ENCODE data around the gene XPO5. TPM values are rescaled to one million over a fixed set of nuclear protein-coding genes. Genes with fewer than 3 reads are reported as not detected.

The XPO5 gene
- polyA plus RNA-seq, 1 donor (not counting 4 experiments of a cell fraction or from before 2014, with no cell fraction given) = 49.9 TPM

DNA sequence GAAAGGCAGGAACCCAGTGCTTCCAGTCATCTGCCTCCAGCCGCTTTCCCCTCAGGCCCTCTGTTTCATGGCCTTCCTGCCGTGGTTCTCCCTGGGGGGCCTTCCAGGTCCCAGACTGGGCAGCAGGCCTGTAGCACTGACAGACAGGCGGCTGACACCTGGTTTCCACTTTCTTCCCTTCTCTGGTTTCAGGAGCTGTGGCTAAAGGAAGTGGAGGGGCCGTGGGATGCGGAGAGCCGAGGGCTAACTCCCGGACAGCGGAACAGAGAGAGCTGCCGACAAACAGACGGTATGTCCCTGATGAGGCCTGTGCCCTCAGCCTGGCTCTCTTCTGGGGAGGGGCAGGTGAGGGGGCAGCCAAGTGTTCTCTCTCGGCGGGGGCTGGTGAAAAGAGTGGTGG lies 78.1 kb downstream of the XPO5 start:
- Histone ChIP-seq H3K4me2 (ENCODE audit: control insufficient read depth, extremely low read depth, insufficient read depth, low read depth, low read length) (no peak overlapping the region), H3K9me3 (ENCODE audit: control insufficient read depth, low read depth, low read length) (no peaks in the 10 kb centered on the region), H3K4me3 (ENCODE audit: control insufficient read depth in 2 of 3, extremely low read depth in 1 of 3, insufficient read depth in 2 of 3, low read depth in 1 of 3, low read length in 3 of 3) (no peak overlapping the region), H3K36me3 (ENCODE audit: control insufficient read depth in 2 of 2, extremely low read depth in 1 of 2, insufficient read depth in 2 of 2, low read length in 2 of 2) (peaks cover 30 to 56% of the 10 kb centered on the region in 2 experiments), H3K9me1 (ENCODE audit: control insufficient read depth, extremely low read depth, insufficient read depth, low read length) (no peaks in the 10 kb centered on the region), H3K27ac (ENCODE audit: control insufficient read depth, insufficient read depth, low read length) (no peak overlapping the region), H3K4me1 (ENCODE audit: control insufficient read depth, extremely low read depth, insufficient read depth, low read length) (peaks cover 46% of the 10 kb centered on the region), H3K9ac (ENCODE audit: control insufficient read depth, extremely low read depth, insufficient read depth, low read length) (no peak overlapping the region), H2AFZ (ENCODE audit: control insufficient read depth, low read length) (no peak overlapping the region), H3K27me3 (ENCODE audit: control insufficient read depth, extremely low read depth, insufficient read depth, low read length) (no peaks in the 10 kb centered on the region), H3K79me2 (ENCODE audit: control insufficient read depth, insufficient read depth, low read length) (peaks cover 2% of the 10 kb centered on the region), H4K20me1 (ENCODE audit: control insufficient read depth, extremely low read depth, insufficient read depth, low read length) (no peaks in the 10 kb centered on the region)
- DNase-seq (ENCODE audit: low read depth, low spot score) (no peak), FAIRE-seq (no peak)
- TF ChIP-seq EZH2 (IDR thresholded peaks at IDR 0.05; ENCODE audit: low read length) = no peak
- TF ChIP-seq, protein P1, sequence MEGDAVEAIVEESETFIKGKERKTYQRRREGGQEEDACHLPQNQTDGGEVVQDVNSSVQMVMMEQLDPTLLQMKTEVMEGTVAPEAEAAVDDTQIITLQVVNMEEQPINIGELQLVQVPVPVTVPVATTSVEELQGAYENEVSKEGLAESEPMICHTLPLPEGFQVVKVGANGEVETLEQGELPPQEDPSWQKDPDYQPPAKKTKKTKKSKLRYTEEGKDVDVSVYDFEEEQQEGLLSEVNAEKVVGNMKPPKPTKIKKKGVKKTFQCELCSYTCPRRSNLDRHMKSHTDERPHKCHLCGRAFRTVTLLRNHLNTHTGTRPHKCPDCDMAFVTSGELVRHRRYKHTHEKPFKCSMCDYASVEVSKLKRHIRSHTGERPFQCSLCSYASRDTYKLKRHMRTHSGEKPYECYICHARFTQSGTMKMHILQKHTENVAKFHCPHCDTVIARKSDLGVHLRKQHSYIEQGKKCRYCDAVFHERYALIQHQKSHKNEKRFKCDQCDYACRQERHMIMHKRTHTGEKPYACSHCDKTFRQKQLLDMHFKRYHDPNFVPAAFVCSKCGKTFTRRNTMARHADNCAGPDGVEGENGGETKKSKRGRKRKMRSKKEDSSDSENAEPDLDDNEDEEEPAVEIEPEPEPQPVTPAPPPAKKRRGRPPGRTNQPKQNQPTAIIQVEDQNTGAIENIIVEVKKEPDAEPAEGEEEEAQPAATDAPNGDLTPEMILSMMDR (optimal IDR thresholded peaks at IDR 0.05 in 1 of 3, IDR thresholded peaks at IDR 0.05 in 1 of 3, conservative IDR thresholded peaks at IDR 0.05 in 1 of 3; ENCODE audit: extremely low read depth in 1 of 3, insufficient read depth in 2 of 3, low read length in 3 of 3) = no peak
- dilution Hi-C loops (cut with MboI; ENCODE audit: extremely low pct_ligation_motif_present, low sequenced_read_pairs) = no loop called here

DNA sequence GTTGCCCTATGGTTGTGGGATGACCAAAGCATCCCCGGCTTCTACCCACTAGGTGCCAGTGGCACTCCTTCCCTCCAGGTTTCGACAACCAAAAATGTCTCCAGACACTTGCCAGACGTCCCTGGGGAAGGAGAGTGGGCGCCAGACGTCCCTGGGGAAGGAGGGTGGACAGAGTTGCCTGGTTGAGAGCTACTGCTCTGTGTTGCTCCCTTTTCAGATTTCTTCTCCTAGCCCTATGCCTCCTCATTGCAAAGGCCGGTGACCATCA lies 78.8 kb downstream of the XPO5 start:
- peaks cover 24 to 50% of the 10 kb centered on the region in 2 experiments for H3K36me3 ChIP-seq (ENCODE audit: control insufficient read depth in 2 of 2, extremely low read depth in 1 of 2, insufficient read depth in 2 of 2, low read length in 2 of 2)
- no peaks in the 10 kb centered on the region for H3K9me1 ChIP-seq (ENCODE audit: control insufficient read depth, extremely low read depth, insufficient read depth, low read length)
- H3K9me3 ChIP-seq (ENCODE audit: control insufficient read depth, low read depth, low read length) = no peaks in the 10 kb centered on the region
- peaks cover 52% of the 10 kb centered on the region for H3K4me1 ChIP-seq (ENCODE audit: control insufficient read depth, extremely low read depth, insufficient read depth, low read length)
- no peak for DNase-seq (ENCODE audit: low read depth, low spot score)
- TF ChIP-seq, protein P1 (optimal IDR thresholded peaks at IDR 0.05 in 1 of 3, IDR thresholded peaks at IDR 0.05 in 1 of 3, conservative IDR thresholded peaks at IDR 0.05 in 1 of 3; ENCODE audit: extremely low read depth in 1 of 3, insufficient read depth in 2 of 3, low read length in 3 of 3) = no peak
- no peak for TF ChIP-seq EZH2 (IDR thresholded peaks at IDR 0.05; ENCODE audit: low read length)
- peak overlapping the region in 1 of 3 experiments; percentile 47 for H3K4me3 ChIP-seq (ENCODE audit: control insufficient read depth in 2 of 3, extremely low read depth in 1 of 3, insufficient read depth in 2 of 3, low read depth in 1 of 3, low read length in 3 of 3)
- peak overlapping the region; percentile 43 for H3K9ac ChIP-seq (ENCODE audit: control insufficient read depth, extremely low read depth, insufficient read depth, low read length)
- peak overlapping the region; percentile 57 for H3K4me2 ChIP-seq (ENCODE audit: control insufficient read depth, extremely low read depth, insufficient read depth, low read depth, low read length)
- peaks cover 4% of the 10 kb centered on the region for H3K79me2 ChIP-seq (ENCODE audit: control insufficient read depth, insufficient read depth, low read length)
- no peak for FAIRE-seq
- no peaks in the 10 kb centered on the region for H4K20me1 ChIP-seq (ENCODE audit: control insufficient read depth, extremely low read depth, insufficient read depth, low read length)
- no peak overlapping the region for H2AFZ ChIP-seq (ENCODE audit: control insufficient read depth, low read length)
- dilution Hi-C loops (cut with MboI; ENCODE audit: extremely low pct_ligation_motif_present, low sequenced_read_pairs) = no loop called here
- H3K27ac ChIP-seq (ENCODE audit: control insufficient read depth, insufficient read depth, low read length) = peak overlapping the region; percentile 79
- no peaks in the 10 kb centered on the region for H3K27me3 ChIP-seq (ENCODE audit: control insufficient read depth, extremely low read depth, insufficient read depth, low read length)
